ENCODE measurements around the gene EXOC2.

EXOC2 gene

GRCh38 chr6:441126-441920 is 251.6 kb downstream of the EXOC2 start:
- H3K4me3 ChIP-seq (ENCODE audit: low read length), result no peak overlapping the region
- H3K27me3 ChIP-seq (ENCODE audit: low read depth, low read length), result no peaks in the 10 kb centered on the region
- no peak overlapping the region for H3K27ac ChIP-seq (ENCODE audit: low read length)
- no peaks in the 10 kb centered on the region for H3K36me3 ChIP-seq (replicated peaks; ENCODE audit: low read depth, low read length)
- no peak overlapping the region for H3K4me2 ChIP-seq (ENCODE audit: low read length)
- no peak for TF ChIP-seq CTCF (IDR thresholded peaks at IDR 0.05; ENCODE audit: low read depth, low read length)
- TF ChIP-seq EZH2phosphoT487 (IDR thresholded peaks at IDR 0.05; ENCODE audit: low read depth), result no peak
- no peaks in the 10 kb centered on the region for H4K20me1 ChIP-seq (ENCODE audit: insufficient read depth, low read length)
- H3K4me1 ChIP-seq (ENCODE audit: low read length), result peaks cover 13% of the 10 kb centered on the region
- no peak overlapping the region for H2AFZ ChIP-seq (ENCODE audit: low read depth, low read length)
- no peaks in the 10 kb centered on the region for H3K79me2 ChIP-seq (ENCODE audit: low read length)
- H3K9me3 ChIP-seq (ENCODE audit: insufficient read depth, low read length), result no peaks in the 10 kb centered on the region
- H3K9ac ChIP-seq (ENCODE audit: low read length), result no peak overlapping the region

- H4K20me1 ChIP-seq (ENCODE audit: insufficient read depth, low read length), result no peaks in the 10 kb centered on the region
- H3K79me2 ChIP-seq (ENCODE audit: low read length), result no peaks in the 10 kb centered on the region
- no peak overlapping the region for H3K27ac ChIP-seq (ENCODE audit: low read length)
- no peak for TF ChIP-seq EZH2phosphoT487 (IDR thresholded peaks at IDR 0.05; ENCODE audit: low read depth)
- no peak for TF ChIP-seq CTCF (IDR thresholded peaks at IDR 0.05; ENCODE audit: low read depth, low read length)
- no peak overlapping the region for H3K4me2 ChIP-seq (ENCODE audit: low read length)
- peaks cover 9% of the 10 kb centered on the region for H3K4me1 ChIP-seq (ENCODE audit: low read length)
- H2AFZ ChIP-seq (ENCODE audit: low read depth, low read length), result no peak overlapping the region
- no peak overlapping the region for H3K4me3 ChIP-seq (ENCODE audit: low read length)
- no peaks in the 10 kb centered on the region for H3K36me3 ChIP-seq (replicated peaks; ENCODE audit: low read depth, low read length)
- no peak overlapping the region for H3K9ac ChIP-seq (ENCODE audit: low read length)
- no peaks in the 10 kb centered on the region for H3K9me3 ChIP-seq (ENCODE audit: insufficient read depth, low read length)
- no peaks in the 10 kb centered on the region for H3K27me3 ChIP-seq (ENCODE audit: low read depth, low read length)
Observed at GRCh38 chr6:439641-440167, 253.2 kb downstream of the EXOC2 start.

DNA sequence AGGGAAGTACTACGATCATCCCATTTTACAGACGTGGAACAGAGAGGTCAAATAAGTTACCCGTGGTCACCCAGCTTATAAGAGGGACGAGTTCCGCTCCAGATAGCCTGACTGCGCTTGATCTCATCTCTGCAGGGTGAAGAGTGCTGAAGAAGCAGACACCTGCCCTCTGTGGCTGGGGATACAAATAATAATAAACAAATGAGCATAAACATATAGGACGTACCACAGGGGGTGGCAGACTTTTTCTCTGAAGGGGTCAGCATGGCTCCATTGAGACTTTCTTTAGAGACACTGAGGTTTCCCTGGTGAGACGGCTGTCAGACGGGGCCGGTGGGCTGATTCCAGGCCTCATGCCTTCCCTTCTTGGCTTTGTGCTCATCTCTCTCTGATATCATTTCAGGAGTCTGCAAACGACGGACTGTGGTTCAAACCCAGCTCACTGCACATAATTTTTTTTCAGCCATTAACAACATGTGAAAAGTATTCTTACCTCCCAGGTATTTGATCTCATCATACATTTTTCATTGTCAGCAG is 254.2 kb downstream of the EXOC2 start:
- Histone ChIP-seq H3K27ac (ENCODE audit: low read length) (no peak overlapping the region), H3K4me2 (ENCODE audit: low read length) (no peak overlapping the region), H3K79me2 (ENCODE audit: low read length) (no peaks in the 10 kb centered on the region), H3K4me3 (ENCODE audit: low read length) (no peak overlapping the region), H3K4me1 (ENCODE audit: low read length) (peaks cover 18% of the 10 kb centered on the region), H3K9ac (ENCODE audit: low read length) (no peak overlapping the region), H3K36me3 (replicated peaks; ENCODE audit: low read depth, low read length) (no peaks in the 10 kb centered on the region), H2AFZ (ENCODE audit: low read depth, low read length) (no peak overlapping the region), H3K9me3 (ENCODE audit: insufficient read depth, low read length) (no peaks in the 10 kb centered on the region), H3K27me3 (ENCODE audit: low read depth, low read length) (no peaks in the 10 kb centered on the region), H4K20me1 (ENCODE audit: insufficient read depth, low read length) (no peaks in the 10 kb centered on the region)
- TF ChIP-seq CTCF (IDR thresholded peaks at IDR 0.05; ENCODE audit: low read depth, low read length), result no peak
- TF ChIP-seq EZH2phosphoT487 (IDR thresholded peaks at IDR 0.05; ENCODE audit: low read depth), result no peak

DNA sequence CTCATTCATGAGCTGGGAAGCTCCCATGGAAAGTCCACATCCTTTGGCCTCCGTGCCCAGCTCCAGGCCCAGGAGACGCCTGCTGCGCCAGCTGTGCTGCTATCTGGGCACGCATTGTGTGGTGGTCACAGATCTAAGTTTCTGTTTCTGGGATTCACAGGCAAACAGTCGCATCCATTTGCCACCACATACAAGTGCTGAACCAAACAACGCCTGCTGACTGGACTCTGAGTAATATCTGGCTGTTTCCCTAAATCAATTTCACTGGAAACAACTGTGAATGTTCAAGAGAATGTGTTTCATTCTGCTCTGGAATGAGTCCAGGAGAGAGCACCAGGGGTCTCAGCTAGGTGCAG is 255.9 kb downstream of the EXOC2 start:
- Histone ChIP-seq H3K79me2 (ENCODE audit: low read length) (no peaks in the 10 kb centered on the region), H3K9ac (ENCODE audit: low read length) (no peak overlapping the region), H3K27ac (ENCODE audit: low read length) (no peak overlapping the region), H3K4me2 (ENCODE audit: low read length) (no peak overlapping the region), H3K27me3 (ENCODE audit: low read depth, low read length) (no peaks in the 10 kb centered on the region), H3K4me1 (ENCODE audit: low read length) (peaks cover 23% of the 10 kb centered on the region), H3K36me3 (replicated peaks; ENCODE audit: low read depth, low read length) (no peaks in the 10 kb centered on the region), H4K20me1 (ENCODE audit: insufficient read depth, low read length) (no peaks in the 10 kb centered on the region), H3K4me3 (ENCODE audit: low read length) (no peak overlapping the region), H3K9me3 (ENCODE audit: insufficient read depth, low read length) (no peaks in the 10 kb centered on the region), H2AFZ (ENCODE audit: low read depth, low read length) (no peak overlapping the region)
- TF ChIP-seq EZH2phosphoT487 (IDR thresholded peaks at IDR 0.05; ENCODE audit: low read depth) (no peak), CTCF (IDR thresholded peaks at IDR 0.05; ENCODE audit: low read depth, low read length) (no peak)
